K562 (cell line): Measurements from ENCODE around the gene P2RY11. TPM values are rescaled to one million over a fixed set of nuclear protein-coding genes. Genes with fewer than 3 reads are reported as not detected.

Source experiments
- AFF4 ChIP-seq: sonication (generic); formaldehyde crosslinking; IDR thresholded peaks from 2 replicates; pipeline ENCODE4 v1.8.0; 2023; ENCODE audit warnings: mild to moderate bottlenecking, missing genetic modification reagents
- CXXC5 ChIP-seq: fragments of 250-450 bp; sonication (Bioruptor Pico); IDR thresholded peaks from 2 replicates; pipeline ENCODE4 v1.8.0; 2022; ENCODE audit warnings: inconsistent platforms, mild to moderate bottlenecking, moderate library complexity
- EGR1 ChIP-seq: fragments of 450-650 bp; conservative IDR thresholded peaks from 2 replicates; pipeline ENCODE4 v1.6.1; 2017; ENCODE audit warnings: mild to moderate bottlenecking
- FOXK2 ChIP-seq, 2 experiments: fragments of 450-650 bp; IDR thresholded peaks in 1 of 2; conservative IDR thresholded peaks in 1 of 2; 2 replicates each; pipeline ENCODE4 v1.6.1; 2016; ENCODE audit warnings: low read depth in 2 of 2, mild to moderate bottlenecking in 1 of 2
- NR2C1 ChIP-seq, 2 experiments: fragments of 450-650 bp; IDR thresholded peaks; 2 replicates each; pipeline ENCODE4 v1.6.1; 2017; ENCODE audit warnings: mild to moderate bottlenecking in 2 of 2, antibody characterized with exemption in 1 of 2, inconsistent platforms in 1 of 2, missing compliant biosample characterization in 1 of 2, missing genetic modification characterization in 1 of 2
- POLR2G ChIP-seq: fragments of 200-400 bp; formaldehyde crosslinking; IDR thresholded peaks from 2 replicates; pipeline ENCODE4 v1.6.1; 2017; ENCODE audit warnings: low read depth, mild to moderate bottlenecking, antibody characterized with exemption, low read length, moderate library complexity
- SMARCA4 ChIP-seq: fragments of 450-650 bp; IDR thresholded peaks from 2 replicates; pipeline ENCODE4 v1.6.1; 2016
- TBL1XR1 ChIP-seq, 2 experiments: IDR thresholded peaks; 2 replicates each; pipeline ENCODE4 v1.6.1; 2012; ENCODE audit warnings: improper control_type of control experiment in 2 of 2, low read length in 2 of 2, mild to moderate bottlenecking in 1 of 2
- TFAP4 ChIP-seq: sonication (generic); formaldehyde crosslinking; IDR thresholded peaks from 2 replicates; pipeline ENCODE4 v1.8.0; 2022; ENCODE audit warnings: missing genetic modification reagents, mild to moderate bottlenecking, moderate library complexity, borderline replicate concordance
- USF2 ChIP-seq: sonication (generic); formaldehyde crosslinking; IDR thresholded peaks from 2 replicates; pipeline ENCODE4 v1.5.0; 2020; ENCODE audit warnings: missing genetic modification reagents
- VEZF1 ChIP-seq: fragments of 200-800 bp; sonication (Bioruptor generic); IDR thresholded peaks from 2 replicates; pipeline ENCODE4 v1.6.1; 2017; ENCODE audit warnings: missing genetic modification characterization, missing compliant biosample characterization
- polyA plus RNA-seq, 8 experiments: library from polyadenylated mRNA; depleted of rRNA in 4 of 8; stranded (reverse) in 5 of 8; unstranded in 3 of 8; fragments of >200 nt; fragmentation: Nextera tagmentation in 2 of 8; fragmentation: Illumina TruSeq in 1 of 8; extraction: Ambion mirVana in 2 of 8; extraction: Trizol in 1 of 8; gene quantifications; 2 replicates each; pipeline versions ENCODE4 v1.2.1 to v1.2.3, GENCODE V29; 2011 to 2014; ENCODE audit warnings: inconsistent platforms in 1 of 8, missing spikeins in 1 of 8
- total RNA-seq, 7 experiments: library from RNA; depleted of rRNA in 6 of 7; stranded (reverse); fragments of >200 nt in 6 of 7; fragmentation: Illumina TruSeq in 2 of 7; extraction: Trizol in 2 of 7; gene quantifications; 2 replicates each; pipeline versions ENCODE4 v1.2.1 to v1.2.3, GENCODE V29; 2011 to 2021; ENCODE audit warnings: low replicate concordance in 1 of 7
- TF ChIP-seq, protein P1 (sequence below): sonication (generic); formaldehyde crosslinking; IDR thresholded peaks from 2 replicates; pipeline ENCODE4 v1.8.0; 2023; ENCODE audit warnings: mild to moderate bottlenecking, missing genetic modification reagents
- TF ChIP-seq, protein P2 (sequence below): sonication (generic); formaldehyde crosslinking; IDR thresholded peaks from 2 replicates; pipeline ENCODE4 v1.8.0; 2022; ENCODE audit warnings: missing genetic modification reagents, mild to moderate bottlenecking, borderline replicate concordance

Gene P2RY11
- total and polyA plus RNA-seq, 9 of the 15 experiments (the other 6 are each of a cell fraction or from before 2014, with no cell fraction given), result 0.03 to 10.1 (median 1.5) TPM

- TF ChIP-seq, protein P1, sequence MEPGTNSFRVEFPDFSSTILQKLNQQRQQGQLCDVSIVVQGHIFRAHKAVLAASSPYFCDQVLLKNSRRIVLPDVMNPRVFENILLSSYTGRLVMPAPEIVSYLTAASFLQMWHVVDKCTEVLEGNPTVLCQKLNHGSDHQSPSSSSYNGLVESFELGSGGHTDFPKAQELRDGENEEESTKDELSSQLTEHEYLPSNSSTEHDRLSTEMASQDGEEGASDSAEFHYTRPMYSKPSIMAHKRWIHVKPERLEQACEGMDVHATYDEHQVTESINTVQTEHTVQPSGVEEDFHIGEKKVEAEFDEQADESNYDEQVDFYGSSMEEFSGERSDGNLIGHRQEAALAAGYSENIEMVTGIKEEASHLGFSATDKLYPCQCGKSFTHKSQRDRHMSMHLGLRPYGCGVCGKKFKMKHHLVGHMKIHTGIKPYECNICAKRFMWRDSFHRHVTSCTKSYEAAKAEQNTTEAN (CRISPR knock-in tag), result no peak
- TF ChIP-seq POLR2G (peak; percentile 12; the same call in 1 of the 2 replicates), NR2C1 (IDR thresholded peaks at IDR 0.05) (peak; percentile 31; the same call in 1 of the 2 replicates), NR2C1 (tag; IDR thresholded peaks at IDR 0.05) (peak; percentile 25; the same call in 1 of the 2 replicates), CXXC5 (CRISPR knock-in tag) (0 out of 2 replicates have a peak, but pooled peaks have one; percentile 26), VEZF1 (CRISPR knock-in tag) (peak; percentile 39; the same call in 1 of the 2 replicates), SMARCA4 (peak; percentile 41; the same call in 1 of the 2 replicates), EGR1 (no peak), USF2 (CRISPR knock-in tag) (peak; percentile 30), FOXK2 (conservative IDR thresholded peaks at IDR 0.05 in 1 of 2, IDR thresholded peaks at IDR 0.05 in 1 of 2; ENCODE audit: low read depth in 2 of 2) (no peak), AFF4 (no peak), TFAP4 (no peak), TBL1XR1 (IDR thresholded peaks at IDR 0.05; ENCODE audit: low read length in 2 of 2) (peak in 1 of 2 experiments; percentile 35; a peak in 1 of 4 replicates)
- TF ChIP-seq, protein P2, sequence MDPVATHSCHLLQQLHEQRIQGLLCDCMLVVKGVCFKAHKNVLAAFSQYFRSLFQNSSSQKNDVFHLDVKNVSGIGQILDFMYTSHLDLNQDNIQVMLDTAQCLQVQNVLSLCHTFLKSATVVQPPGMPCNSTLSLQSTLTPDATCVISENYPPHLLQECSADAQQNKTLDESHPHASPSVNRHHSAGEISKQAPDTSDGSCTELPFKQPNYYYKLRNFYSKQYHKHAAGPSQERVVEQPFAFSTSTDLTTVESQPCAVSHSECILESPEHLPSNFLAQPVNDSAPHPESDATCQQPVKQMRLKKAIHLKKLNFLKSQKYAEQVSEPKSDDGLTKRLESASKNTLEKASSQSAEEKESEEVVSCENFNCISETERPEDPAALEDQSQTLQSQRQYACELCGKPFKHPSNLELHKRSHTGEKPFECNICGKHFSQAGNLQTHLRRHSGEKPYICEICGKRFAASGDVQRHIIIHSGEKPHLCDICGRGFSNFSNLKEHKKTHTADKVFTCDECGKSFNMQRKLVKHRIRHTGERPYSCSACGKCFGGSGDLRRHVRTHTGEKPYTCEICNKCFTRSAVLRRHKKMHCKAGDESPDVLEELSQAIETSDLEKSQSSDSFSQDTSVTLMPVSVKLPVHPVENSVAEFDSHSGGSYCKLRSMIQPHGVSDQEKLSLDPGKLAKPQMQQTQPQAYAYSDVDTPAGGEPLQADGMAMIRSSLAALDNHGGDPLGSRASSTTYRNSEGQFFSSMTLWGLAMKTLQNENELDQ (CRISPR knock-in tag), result no peak
These were observed 19.4 kb upstream of the P2RY11 start (continued) for GRCh38 chr19:10091895-10092641.
